ENCODE results near the gene ZNF579. TPM values are rescaled to one million over a fixed set of nuclear protein-coding genes. Genes with fewer than 3 reads are reported as not detected.
"Not testable (repeated sequence)": the region's sequence is repeated elsewhere in the genome, so short reads cannot be mapped to it uniquely, and the experiment has no call there.

The ZNF579 gene
- total RNA-seq, 1 experiment from 2014 or later = 12.6 TPM

DNA sequence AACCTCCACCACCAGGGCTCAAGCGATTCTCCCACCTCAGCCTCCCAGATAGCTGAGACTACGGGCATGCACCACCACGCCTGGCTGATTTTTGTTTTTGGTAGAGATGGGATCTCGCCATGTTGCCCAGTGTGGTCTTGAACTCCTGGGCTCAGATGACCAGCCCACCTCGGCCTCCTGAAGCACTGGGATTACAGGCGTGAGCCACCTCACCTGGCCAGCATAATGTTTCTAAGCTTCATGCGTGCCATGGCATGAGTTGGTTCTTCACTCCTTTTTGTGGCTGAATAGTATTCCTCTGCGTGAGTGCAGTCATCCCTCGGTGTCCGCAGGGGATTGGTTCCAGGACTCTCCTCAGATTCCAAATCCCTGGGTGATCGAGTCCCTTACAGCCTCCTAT, 4.2 kb upstream of the ZNF579 start:
- no TSS peak for BruUV-seq (replicated peaks)
- Mint-ChIP-seq H3K4me3 (ENCODE audit: unreplicated experiment) (peak overlapping the region; percentile 19), H3K9me3 (ENCODE audit: unreplicated experiment) (no peaks in the 10 kb centered on the region), H3K27ac (ENCODE audit: low read depth, unreplicated experiment) (peak overlapping the region; percentile 21), H3K27me3 (ENCODE audit: insufficient read depth, unreplicated experiment) (peaks cover 18% of the 10 kb centered on the region), H3K36me3 (ENCODE audit: insufficient read depth, unreplicated experiment) (no peaks in the 10 kb centered on the region), H3K4me1 (ENCODE audit: insufficient read depth, unreplicated experiment) (peaks cover 21% of the 10 kb centered on the region)
- intact Hi-C loops (cut with micrococcal nuclease) = no loop called here
- DNase-seq (ENCODE audit: unreplicated experiment) = no peak
- POLR2A ChIA-PET = interaction anchor here (1.3 kb wide), 1 partner anchor 14 kb away, joined by 3 read pairs; no protein-coding TSS in a partner anchor
- CTCF ChIA-PET = interaction anchor here (1.0 kb wide), 1 partner anchor 81 kb away, joined by 5 read pairs; no protein-coding TSS in a partner anchor
- TF ChIP-seq, protein P1, sequence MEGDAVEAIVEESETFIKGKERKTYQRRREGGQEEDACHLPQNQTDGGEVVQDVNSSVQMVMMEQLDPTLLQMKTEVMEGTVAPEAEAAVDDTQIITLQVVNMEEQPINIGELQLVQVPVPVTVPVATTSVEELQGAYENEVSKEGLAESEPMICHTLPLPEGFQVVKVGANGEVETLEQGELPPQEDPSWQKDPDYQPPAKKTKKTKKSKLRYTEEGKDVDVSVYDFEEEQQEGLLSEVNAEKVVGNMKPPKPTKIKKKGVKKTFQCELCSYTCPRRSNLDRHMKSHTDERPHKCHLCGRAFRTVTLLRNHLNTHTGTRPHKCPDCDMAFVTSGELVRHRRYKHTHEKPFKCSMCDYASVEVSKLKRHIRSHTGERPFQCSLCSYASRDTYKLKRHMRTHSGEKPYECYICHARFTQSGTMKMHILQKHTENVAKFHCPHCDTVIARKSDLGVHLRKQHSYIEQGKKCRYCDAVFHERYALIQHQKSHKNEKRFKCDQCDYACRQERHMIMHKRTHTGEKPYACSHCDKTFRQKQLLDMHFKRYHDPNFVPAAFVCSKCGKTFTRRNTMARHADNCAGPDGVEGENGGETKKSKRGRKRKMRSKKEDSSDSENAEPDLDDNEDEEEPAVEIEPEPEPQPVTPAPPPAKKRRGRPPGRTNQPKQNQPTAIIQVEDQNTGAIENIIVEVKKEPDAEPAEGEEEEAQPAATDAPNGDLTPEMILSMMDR (IDR thresholded peaks at IDR 0.05; ENCODE audit: unreplicated experiment) = no peak

DNA sequence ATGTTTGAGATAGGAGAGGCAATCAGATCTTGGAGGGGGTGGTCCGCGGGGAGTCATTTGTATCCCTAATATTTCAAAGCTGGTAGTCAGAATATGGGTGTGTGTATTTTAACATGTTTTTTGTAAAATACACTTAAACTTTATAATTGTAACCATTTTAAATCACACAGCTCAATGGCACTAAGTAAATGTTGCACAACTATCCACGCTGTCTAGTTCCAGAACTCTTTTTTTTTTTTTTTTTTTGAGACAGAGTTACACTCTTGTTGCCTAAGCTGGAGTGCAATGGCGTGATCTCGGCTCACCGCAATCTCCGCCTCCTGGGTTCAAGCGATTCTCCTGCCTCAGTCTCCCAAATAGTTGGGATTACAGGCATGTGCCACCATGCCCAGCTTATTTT, 3.2 kb upstream of the ZNF579 start:
- H3K36me3 Mint-ChIP-seq (ENCODE audit: insufficient read depth, unreplicated experiment); H3K4me3 Mint-ChIP-seq (ENCODE audit: unreplicated experiment); intact Hi-C loops (cut with micrococcal nuclease); H3K27ac Mint-ChIP-seq (ENCODE audit: low read depth, unreplicated experiment); H3K9me3 Mint-ChIP-seq (ENCODE audit: unreplicated experiment); BruUV-seq (replicated peaks); DNase-seq (ENCODE audit: unreplicated experiment): not testable (repeated sequence)
- ChIA-PET CTCF (interaction anchor here (0.6 to 1.4 kb wide), 6 partner anchors 22 to 443 kb away, joined by 3 to 6 read pairs (median 4); no protein-coding TSS in a partner anchor), POLR2A (interaction anchor here (0.7 to 1.3 kb wide), 2 partner anchors 12 to 17 kb away, joined by 3 read pairs; no protein-coding TSS in a partner anchor)
- H3K27me3 Mint-ChIP-seq (ENCODE audit: insufficient read depth, unreplicated experiment) = peaks cover 18% of the 10 kb centered on the region
- H3K4me1 Mint-ChIP-seq (ENCODE audit: insufficient read depth, unreplicated experiment) = peaks cover 27% of the 10 kb centered on the region

DNA sequence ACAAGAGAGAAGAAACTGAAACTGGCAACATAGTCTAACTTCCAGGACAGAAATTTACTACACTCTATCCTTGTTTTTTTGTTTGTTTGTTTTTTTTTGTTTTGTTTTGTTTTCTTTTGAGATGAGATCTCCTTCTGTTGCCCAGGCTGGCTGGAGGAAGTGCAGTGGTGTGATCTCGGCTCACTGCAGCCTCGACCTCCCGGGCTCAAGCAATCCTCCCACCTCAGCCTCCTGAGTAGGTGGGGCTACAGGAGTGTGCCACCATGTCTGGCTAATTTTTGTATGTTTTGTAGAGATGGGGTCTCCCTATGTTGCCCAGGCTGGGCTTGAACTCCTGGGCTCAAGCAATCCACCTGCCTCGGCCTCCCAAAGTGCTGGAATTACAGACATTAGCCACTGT, 1.6 kb upstream of the ZNF579 start:
- POLR2A ChIA-PET; H3K27ac Mint-ChIP-seq (ENCODE audit: low read depth, unreplicated experiment); DNase-seq (ENCODE audit: unreplicated experiment); intact Hi-C loops (cut with micrococcal nuclease); BruUV-seq (replicated peaks); H3K4me3 Mint-ChIP-seq (ENCODE audit: unreplicated experiment); H3K9me3 Mint-ChIP-seq (ENCODE audit: unreplicated experiment); H3K36me3 Mint-ChIP-seq (ENCODE audit: insufficient read depth, unreplicated experiment): not testable (repeated sequence)
- peaks cover 27% of the 10 kb centered on the region for H3K4me1 Mint-ChIP-seq (ENCODE audit: insufficient read depth, unreplicated experiment)
- peaks cover 18% of the 10 kb centered on the region for H3K27me3 Mint-ChIP-seq (ENCODE audit: insufficient read depth, unreplicated experiment)
- CTCF ChIA-PET = interaction anchor here (0.6 to 1.2 kb wide), 2 partner anchors 54 to 67 kb away, joined by 3 to 4 read pairs; no protein-coding TSS in a partner anchor

DNA sequence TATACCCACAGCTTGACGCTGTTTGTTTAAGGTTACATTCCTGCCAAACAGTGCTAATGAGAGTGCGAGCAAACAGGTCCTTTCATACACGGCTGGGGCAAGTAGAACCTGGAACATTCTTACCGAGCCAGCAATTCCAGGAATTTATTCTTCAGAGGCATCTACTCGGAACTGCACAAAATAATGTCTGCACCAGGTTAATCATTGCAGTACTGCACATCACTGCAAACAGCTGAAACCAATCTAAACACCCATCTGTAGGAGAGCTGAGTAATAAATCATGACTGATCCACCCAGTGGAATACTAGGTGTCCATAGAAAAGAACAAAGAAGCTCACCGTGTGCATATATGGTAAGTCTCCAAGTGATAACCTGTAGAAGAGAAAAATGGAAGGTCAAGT, 1.2 kb upstream of the ZNF579 start:
- Mint-ChIP-seq H3K27me3 (ENCODE audit: insufficient read depth, unreplicated experiment) (peaks cover 18% of the 10 kb centered on the region), H3K27ac (ENCODE audit: low read depth, unreplicated experiment) (peak overlapping the region; percentile 91), H3K4me1 (ENCODE audit: insufficient read depth, unreplicated experiment) (peaks cover 27% of the 10 kb centered on the region), H3K9me3 (ENCODE audit: unreplicated experiment) (no peaks in the 10 kb centered on the region), H3K36me3 (ENCODE audit: insufficient read depth, unreplicated experiment) (peaks cover 6% of the 10 kb centered on the region), H3K4me3 (ENCODE audit: unreplicated experiment) (peak overlapping the region; percentile 89)
- no TSS peak for BruUV-seq (replicated peaks)
- DNase-seq (ENCODE audit: unreplicated experiment) = no peak
- POLR2A ChIA-PET = interaction anchor here (0.6 to 2.0 kb wide), 5 partner anchors 18 to 616 kb away, joined by 3 to 23 read pairs (median 3); partner anchors contain the start of genes FIZ1 and ZNF524
- TF ChIP-seq, protein P1 (IDR thresholded peaks at IDR 0.05; ENCODE audit: unreplicated experiment) = no peak
- intact Hi-C loops (cut with micrococcal nuclease) = no loop called here
- CTCF ChIA-PET = interaction anchor here (0.6 to 1.2 kb wide), 4 partner anchors 24 to 67 kb away, joined by 3 to 4 read pairs (median 4); partner anchors contain the start of gene ZNF865

DNA sequence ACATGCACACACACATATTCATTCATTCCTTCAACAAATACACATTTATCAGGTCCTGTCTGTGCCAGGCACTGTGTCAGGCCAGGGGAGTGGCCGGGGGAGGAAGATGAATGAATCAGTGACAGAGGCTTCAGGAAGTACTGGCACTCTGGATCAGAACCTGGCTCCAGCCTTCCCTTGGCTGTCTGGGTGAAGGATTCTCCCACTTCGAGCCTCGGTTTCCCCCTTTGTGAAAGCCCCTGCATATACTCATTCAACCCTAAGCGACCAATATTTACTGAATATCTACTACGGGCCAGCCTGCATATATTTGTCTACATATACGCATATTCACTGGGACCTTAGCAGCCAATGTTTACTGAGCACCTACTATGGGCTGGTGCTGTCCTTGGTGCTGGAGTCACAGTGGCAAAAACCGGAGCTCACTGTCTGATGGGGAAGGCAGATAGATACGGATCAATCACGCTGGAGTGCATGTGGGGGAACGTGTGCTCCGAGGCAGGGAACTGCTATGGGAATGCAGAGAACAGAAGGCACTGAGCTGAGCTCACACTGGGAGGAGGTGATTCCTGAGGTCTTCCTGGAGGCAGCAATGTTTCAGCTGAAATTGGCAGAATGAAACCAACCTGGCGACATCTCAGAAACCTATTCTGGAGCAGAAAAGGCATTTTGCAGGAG, 636 bp upstream of the ZNF579 start:
- ChIA-PET CTCF (interaction anchor here (0.6 to 1.2 kb wide), 4 partner anchors 25 to 1106 kb away, joined by 4 read pairs; partner anchors contain the start of gene ZNF865), POLR2A (interaction anchor here (0.6 to 2.0 kb wide), 7 partner anchors 18 to 617 kb away, joined by 3 to 23 read pairs (median 3); partner anchors contain the start of genes FIZ1, UBE2S and ZNF524)
- TF ChIP-seq, protein P1 (IDR thresholded peaks at IDR 0.05; ENCODE audit: unreplicated experiment) = no peak
- no TSS peak for BruUV-seq (replicated peaks)
- Mint-ChIP-seq H3K27ac (ENCODE audit: low read depth, unreplicated experiment) (peak overlapping the region; percentile 91), H3K36me3 (ENCODE audit: insufficient read depth, unreplicated experiment) (peaks cover 8% of the 10 kb centered on the region), H3K27me3 (ENCODE audit: insufficient read depth, unreplicated experiment) (peaks cover 18% of the 10 kb centered on the region), H3K9me3 (ENCODE audit: unreplicated experiment) (no peaks in the 10 kb centered on the region), H3K4me1 (ENCODE audit: insufficient read depth, unreplicated experiment) (peaks cover 27% of the 10 kb centered on the region), H3K4me3 (ENCODE audit: unreplicated experiment) (peak overlapping the region; percentile 89)
- DNase-seq (ENCODE audit: unreplicated experiment) = peak; percentile 17
- intact Hi-C loops (cut with micrococcal nuclease) = no loop called here
